GM23338 (cell line): ENCODE measurements around the gene ZP2. TPM values are rescaled to one million over a fixed set of nuclear protein-coding genes. Genes with fewer than 3 reads are reported as not detected.

Experiments
- ATAC-seq: fragments of 200-7000 bp; cut with Tn5 transposase; 3 replicates; pipeline ENCODE4 v1.9.1; 2020
- DNase-seq: peaks from one replicate; pipeline ENCODE4 v3.0.0-alpha.2; 2015; ENCODE audit warnings: low spot score
- H2AFZ ChIP-seq: fragments of 200-600 bp; sonication (generic); 2 replicates; pipeline ENCODE4 v1.8.0; 2016; ENCODE audit warnings: antibody characterized with exemption, mild to moderate bottlenecking, moderate library complexity
- H3F3A ChIP-seq: fragments of 200-600 bp; sonication (generic); replicated peaks from 2 replicates; pipeline ENCODE4 v1.8.0; 2017; ENCODE audit warnings: antibody characterized with exemption, mixed run types, low read depth
- H3K27ac ChIP-seq: fragments of 200-600 bp; sonication (generic); 2 replicates; pipeline ENCODE4 v1.6.1; 2016; ENCODE audit warnings: low read depth
- H3K27me3 ChIP-seq: fragments of 200-600 bp; sonication (generic); 2 replicates; pipeline ENCODE4 v1.8.0; 2016; ENCODE audit warnings: mild to moderate bottlenecking, mixed run types, moderate library complexity; ENCODE audit not compliant: insufficient read depth
- H3K36me3 ChIP-seq: fragments of 200-600 bp; sonication (generic); 2 replicates; pipeline ENCODE4 v1.8.0; 2016; ENCODE audit warnings: mild to moderate bottlenecking; ENCODE audit not compliant: insufficient read depth
- H3K4me1 ChIP-seq: fragments of 200-600 bp; sonication (generic); 2 replicates; pipeline ENCODE4 v1.8.0; 2016; ENCODE audit warnings: mild to moderate bottlenecking, moderate library complexity; ENCODE audit not compliant: insufficient read depth
- H3K4me2 ChIP-seq: fragments of 200-600 bp; sonication (generic); 2 replicates; pipeline ENCODE4 v1.7.1; 2017; ENCODE audit warnings: mixed run types
- H3K4me3 ChIP-seq: fragments of 200-600 bp; sonication (generic); 2 replicates; pipeline ENCODE4 v1.6.1; 2016; ENCODE audit warnings: mixed run types
- H3K79me2 ChIP-seq: fragments of 200-600 bp; sonication (generic); replicated peaks from 2 replicates; pipeline ENCODE4 v1.8.0; 2017; ENCODE audit warnings: mild to moderate bottlenecking; ENCODE audit not compliant: insufficient read depth
- H3K9me2 ChIP-seq: fragments of 200-600 bp; sonication (generic); 2 replicates; pipeline ENCODE4 v1.8.0; 2017; ENCODE audit not compliant: insufficient read depth
- H4K20me1 ChIP-seq: fragments of 200-600 bp; sonication (generic); replicated peaks from 2 replicates; pipeline ENCODE4 v1.8.0; 2017; ENCODE audit warnings: mild to moderate bottlenecking; ENCODE audit not compliant: insufficient read depth
- H3K27ac Mint-ChIP-seq: 2 replicates; pipeline ENCODE4 v1.8.0; 2020; ENCODE audit warnings: inconsistent platforms, mild to moderate bottlenecking, moderate library complexity, mixed read lengths
- H3K27me3 Mint-ChIP-seq: 3 replicates; pipeline ENCODE4 v1.8.0; 2022; ENCODE audit warnings: low read depth, mild to moderate bottlenecking, moderate library complexity, mixed read lengths, inconsistent platforms; ENCODE audit not compliant: insufficient read depth, poor library complexity
- H3K36me3 Mint-ChIP-seq: 3 replicates; pipeline ENCODE4 v1.8.0; 2021; ENCODE audit warnings: low read depth, mild to moderate bottlenecking, inconsistent platforms, moderate library complexity, mixed read lengths
- H3K4me1 Mint-ChIP-seq: 3 replicates; pipeline ENCODE4 v1.8.0; 2020; ENCODE audit warnings: mild to moderate bottlenecking, inconsistent platforms, mixed read lengths
- H3K4me3 Mint-ChIP-seq: 3 replicates; pipeline ENCODE4 v1.8.0; 2021; ENCODE audit warnings: moderate library complexity, mild to moderate bottlenecking, inconsistent platforms, mixed read lengths
- H3K9me3 Mint-ChIP-seq: 3 replicates; pipeline ENCODE4 v1.8.0; 2020; ENCODE audit warnings: moderate library complexity, mild to moderate bottlenecking, inconsistent platforms, mixed read lengths
- CREB1 ChIP-seq: fragments of 250-450 bp; sonication (Bioruptor Pico); IDR thresholded peaks from 2 replicates; pipeline ENCODE4 v1.5.0; 2020; ENCODE audit warnings: low read depth, mild to moderate bottlenecking, moderate library complexity
- EZH2 ChIP-seq: fragments of 200-600 bp; sonication (generic); IDR thresholded peaks from one replicate; pipeline ENCODE4 v1.8.0; 2017; ENCODE audit warnings: antibody characterized with exemption, mild to moderate bottlenecking, low read depth; ENCODE audit not compliant: unreplicated experiment
- EZH2phosphoT487 ChIP-seq: fragments of 200-600 bp; sonication (generic); IDR thresholded peaks from one replicate; pipeline ENCODE4 v1.8.1; 2018; ENCODE audit warnings: antibody characterized with exemption; ENCODE audit not compliant: unreplicated experiment
- JUNB ChIP-seq: IDR thresholded peaks from one replicate; pipeline ENCODE4 v1.6.1; 2016; ENCODE audit warnings: antibody characterized with exemption; ENCODE audit not compliant: unreplicated experiment
- NANOG ChIP-seq: IDR thresholded peaks from 2 replicates; pipeline ENCODE4 v1.6.1; 2016; ENCODE audit warnings: antibody characterized with exemption, borderline replicate concordance
- POLR2AphosphoS5 ChIP-seq: IDR thresholded peaks from 2 replicates; pipeline ENCODE4 v1.6.1; 2016; ENCODE audit warnings: antibody characterized with exemption, low read depth
- STAT1 ChIP-seq: IDR thresholded peaks from one replicate; pipeline ENCODE4 v1.6.1; 2016; ENCODE audit warnings: antibody characterized with exemption; ENCODE audit not compliant: unreplicated experiment
- ZNF114 ChIP-seq: fragments of 250-450 bp; sonication (Bioruptor Pico); IDR thresholded peaks from 2 replicates; pipeline ENCODE4 v1.5.0; 2020; ENCODE audit warnings: mild to moderate bottlenecking, moderate library complexity
- ZNF331 ChIP-seq: fragments of 250-450 bp; sonication (Bioruptor Pico); IDR thresholded peaks from 2 replicates; pipeline ENCODE4 v1.5.0; 2020; ENCODE audit warnings: low read depth, mild to moderate bottlenecking, moderate library complexity
- polyA plus RNA-seq: library from polyadenylated mRNA; unstranded; fragments of >200 nt; fragmentation: Nextera tagmentation; extraction: Ambion mirVana; gene quantifications from 2 replicates; pipeline ENCODE4 v1.2.1, GENCODE V29; 2016
- total RNA-seq: library from RNA; depleted of rRNA; stranded (reverse); fragments of >200 nt; shearing (Covaris generic); gene quantifications from 2 replicates; pipeline ENCODE4 v1.2.3, GENCODE V29; 2014
- TF ChIP-seq, protein P1 (sequence below): IDR thresholded peaks from 2 replicates; pipeline ENCODE4 v1.6.1; 2016; ENCODE audit warnings: antibody characterized with exemption
- TF ChIP-seq, protein P2 (sequence below), 2 experiments: fragments of 200-600 bp in 1 of 2; sonication (generic) in 1 of 2; conservative IDR thresholded peaks; 2 replicates each; pipeline versions ENCODE4 v1.5.1 to v1.6.1; 2016 to 2017; ENCODE audit warnings: antibody characterized with exemption in 2 of 2, low read depth in 2 of 2, mild to moderate bottlenecking in 2 of 2, moderate library complexity in 1 of 2
- TF ChIP-seq, protein P3 (sequence below): fragments of 250-450 bp; sonication (Bioruptor Pico); IDR thresholded peaks from 2 replicates; pipeline ENCODE4 v1.5.0; 2020; ENCODE audit warnings: mild to moderate bottlenecking, moderate library complexity
- TF ChIP-seq, protein P4 (sequence below): IDR thresholded peaks from one replicate; pipeline ENCODE4 v1.6.1; 2018; ENCODE audit warnings: antibody characterized with exemption; ENCODE audit not compliant: unreplicated experiment

Gene ZP2
- total and polyA plus RNA-seq, 2 experiments from 2014 or later, result not detected

DNA sequence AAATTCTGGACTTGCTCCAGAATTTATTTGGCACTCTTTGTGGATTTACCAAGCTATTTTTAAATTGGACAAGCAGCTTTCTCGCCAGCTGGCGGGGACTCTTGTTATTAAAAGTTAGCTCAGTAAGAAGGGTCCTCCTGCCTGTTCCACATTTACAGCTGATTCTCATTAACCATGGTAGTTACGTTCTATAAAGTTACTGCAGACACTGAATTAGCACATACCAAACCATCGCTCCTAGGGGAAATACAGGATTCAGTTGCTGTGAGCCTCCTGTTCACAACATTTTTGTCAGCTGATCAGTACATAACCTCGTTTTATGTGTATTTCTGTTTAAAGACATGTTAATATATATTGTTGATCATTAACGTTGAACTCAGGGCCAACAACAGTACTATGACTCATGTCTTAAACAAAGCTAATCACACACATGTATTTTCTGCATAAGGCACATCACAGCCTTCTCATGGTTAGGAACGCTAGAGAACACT is 48.7 kb downstream of the ZP2 start:
- Histone ChIP-seq H3K27ac (no peak overlapping the region), H3F3A (no peaks in the 10 kb centered on the region), H3K36me3 (peaks cover 39% of the 10 kb centered on the region)

More for the DNA sequence above, 48.7 kb downstream of the ZP2 start:
- Histone ChIP-seq H3K4me3 (no peak overlapping the region), H3K79me2 (peaks cover 37% of the 10 kb centered on the region), H3K27me3 (peaks cover 4% of the 10 kb centered on the region; the same call in 1 of the 2 replicates), H3K4me2 (no peak overlapping the region), H4K20me1 (peaks cover 21% of the 10 kb centered on the region), H3K9me2 (no peaks in the 10 kb centered on the region), H2AFZ (no peak overlapping the region), H3K4me1 (peaks cover 17% of the 10 kb centered on the region)
- Mint-ChIP-seq H3K36me3 (peaks cover 56% of the 10 kb centered on the region), H3K4me1 (peaks cover 18% of the 10 kb centered on the region), H3K4me3 (no peak overlapping the region), H3K9me3 (no peaks in the 10 kb centered on the region), H3K27ac (no peak overlapping the region), H3K27me3 (peaks cover 4% of the 10 kb centered on the region)
- DNase-seq (no peak), ATAC-seq (no peak)
- TF ChIP-seq STAT1 (no peak), EZH2phosphoT487 (no peak), CREB1 (CRISPR knock-in tag) (no peak), ZNF331 (CRISPR knock-in tag) (no peak), ZNF114 (no peak), EZH2 (no peak), NANOG (no peak), POLR2AphosphoS5 (no peak), JUNB (no peak)
- TF ChIP-seq, protein P1, sequence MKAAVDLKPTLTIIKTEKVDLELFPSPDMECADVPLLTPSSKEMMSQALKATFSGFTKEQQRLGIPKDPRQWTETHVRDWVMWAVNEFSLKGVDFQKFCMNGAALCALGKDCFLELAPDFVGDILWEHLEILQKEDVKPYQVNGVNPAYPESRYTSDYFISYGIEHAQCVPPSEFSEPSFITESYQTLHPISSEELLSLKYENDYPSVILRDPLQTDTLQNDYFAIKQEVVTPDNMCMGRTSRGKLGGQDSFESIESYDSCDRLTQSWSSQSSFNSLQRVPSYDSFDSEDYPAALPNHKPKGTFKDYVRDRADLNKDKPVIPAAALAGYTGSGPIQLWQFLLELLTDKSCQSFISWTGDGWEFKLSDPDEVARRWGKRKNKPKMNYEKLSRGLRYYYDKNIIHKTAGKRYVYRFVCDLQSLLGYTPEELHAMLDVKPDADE, result no peak
- TF ChIP-seq, protein P2, sequence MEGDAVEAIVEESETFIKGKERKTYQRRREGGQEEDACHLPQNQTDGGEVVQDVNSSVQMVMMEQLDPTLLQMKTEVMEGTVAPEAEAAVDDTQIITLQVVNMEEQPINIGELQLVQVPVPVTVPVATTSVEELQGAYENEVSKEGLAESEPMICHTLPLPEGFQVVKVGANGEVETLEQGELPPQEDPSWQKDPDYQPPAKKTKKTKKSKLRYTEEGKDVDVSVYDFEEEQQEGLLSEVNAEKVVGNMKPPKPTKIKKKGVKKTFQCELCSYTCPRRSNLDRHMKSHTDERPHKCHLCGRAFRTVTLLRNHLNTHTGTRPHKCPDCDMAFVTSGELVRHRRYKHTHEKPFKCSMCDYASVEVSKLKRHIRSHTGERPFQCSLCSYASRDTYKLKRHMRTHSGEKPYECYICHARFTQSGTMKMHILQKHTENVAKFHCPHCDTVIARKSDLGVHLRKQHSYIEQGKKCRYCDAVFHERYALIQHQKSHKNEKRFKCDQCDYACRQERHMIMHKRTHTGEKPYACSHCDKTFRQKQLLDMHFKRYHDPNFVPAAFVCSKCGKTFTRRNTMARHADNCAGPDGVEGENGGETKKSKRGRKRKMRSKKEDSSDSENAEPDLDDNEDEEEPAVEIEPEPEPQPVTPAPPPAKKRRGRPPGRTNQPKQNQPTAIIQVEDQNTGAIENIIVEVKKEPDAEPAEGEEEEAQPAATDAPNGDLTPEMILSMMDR (conservative IDR thresholded peaks at IDR 0.05; ENCODE audit: low read depth in 2 of 2), result no peak
- TF ChIP-seq, protein P3, sequence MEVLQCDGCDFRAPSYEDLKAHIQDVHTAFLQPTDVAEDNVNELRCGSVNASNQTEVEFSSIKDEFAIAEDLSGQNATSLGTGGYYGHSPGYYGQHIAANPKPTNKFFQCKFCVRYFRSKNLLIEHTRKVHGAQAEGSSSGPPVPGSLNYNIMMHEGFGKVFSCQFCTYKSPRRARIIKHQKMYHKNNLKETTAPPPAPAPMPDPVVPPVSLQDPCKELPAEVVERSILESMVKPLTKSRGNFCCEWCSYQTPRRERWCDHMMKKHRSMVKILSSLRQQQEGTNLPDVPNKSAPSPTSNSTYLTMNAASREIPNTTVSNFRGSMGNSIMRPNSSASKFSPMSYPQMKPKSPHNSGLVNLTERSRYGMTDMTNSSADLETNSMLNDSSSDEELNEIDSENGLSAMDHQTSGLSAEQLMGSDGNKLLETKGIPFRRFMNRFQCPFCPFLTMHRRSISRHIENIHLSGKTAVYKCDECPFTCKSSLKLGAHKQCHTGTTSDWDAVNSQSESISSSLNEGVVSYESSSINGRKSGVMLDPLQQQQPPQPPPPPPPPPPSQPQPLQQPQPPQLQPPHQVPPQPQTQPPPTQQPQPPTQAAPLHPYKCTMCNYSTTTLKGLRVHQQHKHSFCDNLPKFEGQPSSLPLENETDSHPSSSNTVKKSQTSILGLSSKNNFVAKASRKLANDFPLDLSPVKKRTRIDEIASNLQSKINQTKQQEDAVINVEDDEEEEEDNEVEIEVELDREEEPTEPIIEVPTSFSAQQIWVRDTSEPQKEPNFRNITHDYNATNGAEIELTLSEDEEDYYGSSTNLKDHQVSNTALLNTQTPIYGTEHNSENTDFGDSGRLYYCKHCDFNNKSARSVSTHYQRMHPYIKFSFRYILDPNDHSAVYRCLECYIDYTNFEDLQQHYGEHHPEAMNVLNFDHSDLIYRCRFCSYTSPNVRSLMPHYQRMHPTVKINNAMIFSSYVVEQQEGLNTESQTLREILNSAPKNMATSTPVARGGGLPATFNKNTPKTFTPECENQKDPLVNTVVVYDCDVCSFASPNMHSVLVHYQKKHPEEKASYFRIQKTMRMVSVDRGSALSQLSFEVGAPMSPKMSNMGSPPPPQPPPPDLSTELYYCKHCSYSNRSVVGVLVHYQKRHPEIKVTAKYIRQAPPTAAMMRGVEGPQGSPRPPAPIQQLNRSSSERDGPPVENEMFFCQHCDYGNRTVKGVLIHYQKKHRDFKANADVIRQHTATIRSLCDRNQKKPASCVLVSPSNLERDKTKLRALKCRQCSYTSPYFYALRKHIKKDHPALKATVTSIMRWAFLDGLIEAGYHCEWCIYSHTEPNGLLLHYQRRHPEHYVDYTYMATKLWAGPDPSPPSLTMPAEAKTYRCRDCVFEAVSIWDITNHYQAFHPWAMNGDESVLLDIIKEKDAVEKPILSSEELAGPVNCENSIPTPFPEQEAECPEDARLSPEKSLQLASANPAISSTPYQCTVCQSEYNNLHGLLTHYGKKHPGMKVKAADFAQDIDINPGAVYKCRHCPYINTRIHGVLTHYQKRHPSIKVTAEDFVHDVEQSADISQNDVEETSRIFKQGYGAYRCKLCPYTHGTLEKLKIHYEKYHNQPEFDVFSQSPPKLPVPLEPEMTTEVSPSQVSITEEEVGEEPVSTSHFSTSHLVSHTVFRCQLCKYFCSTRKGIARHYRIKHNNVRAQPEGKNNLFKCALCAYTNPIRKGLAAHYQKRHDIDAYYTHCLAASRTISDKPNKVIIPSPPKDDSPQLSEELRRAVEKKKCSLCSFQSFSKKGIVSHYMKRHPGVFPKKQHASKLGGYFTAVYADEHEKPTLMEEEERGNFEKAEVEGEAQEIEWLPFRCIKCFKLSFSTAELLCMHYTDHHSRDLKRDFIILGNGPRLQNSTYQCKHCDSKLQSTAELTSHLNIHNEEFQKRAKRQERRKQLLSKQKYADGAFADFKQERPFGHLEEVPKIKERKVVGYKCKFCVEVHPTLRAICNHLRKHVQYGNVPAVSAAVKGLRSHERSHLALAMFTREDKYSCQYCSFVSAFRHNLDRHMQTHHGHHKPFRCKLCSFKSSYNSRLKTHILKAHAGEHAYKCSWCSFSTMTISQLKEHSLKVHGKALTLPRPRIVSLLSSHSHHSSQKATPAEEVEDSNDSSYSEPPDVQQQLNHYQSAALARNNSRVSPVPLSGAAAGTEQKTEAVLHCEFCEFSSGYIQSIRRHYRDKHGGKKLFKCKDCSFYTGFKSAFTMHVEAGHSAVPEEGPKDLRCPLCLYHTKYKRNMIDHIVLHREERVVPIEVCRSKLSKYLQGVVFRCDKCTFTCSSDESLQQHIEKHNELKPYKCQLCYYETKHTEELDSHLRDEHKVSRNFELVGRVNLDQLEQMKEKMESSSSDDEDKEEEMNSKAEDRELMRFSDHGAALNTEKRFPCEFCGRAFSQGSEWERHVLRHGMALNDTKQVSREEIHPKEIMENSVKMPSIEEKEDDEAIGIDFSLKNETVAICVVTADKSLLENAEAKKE (CRISPR knock-in tag), result no peak
- TF ChIP-seq, protein P4, sequence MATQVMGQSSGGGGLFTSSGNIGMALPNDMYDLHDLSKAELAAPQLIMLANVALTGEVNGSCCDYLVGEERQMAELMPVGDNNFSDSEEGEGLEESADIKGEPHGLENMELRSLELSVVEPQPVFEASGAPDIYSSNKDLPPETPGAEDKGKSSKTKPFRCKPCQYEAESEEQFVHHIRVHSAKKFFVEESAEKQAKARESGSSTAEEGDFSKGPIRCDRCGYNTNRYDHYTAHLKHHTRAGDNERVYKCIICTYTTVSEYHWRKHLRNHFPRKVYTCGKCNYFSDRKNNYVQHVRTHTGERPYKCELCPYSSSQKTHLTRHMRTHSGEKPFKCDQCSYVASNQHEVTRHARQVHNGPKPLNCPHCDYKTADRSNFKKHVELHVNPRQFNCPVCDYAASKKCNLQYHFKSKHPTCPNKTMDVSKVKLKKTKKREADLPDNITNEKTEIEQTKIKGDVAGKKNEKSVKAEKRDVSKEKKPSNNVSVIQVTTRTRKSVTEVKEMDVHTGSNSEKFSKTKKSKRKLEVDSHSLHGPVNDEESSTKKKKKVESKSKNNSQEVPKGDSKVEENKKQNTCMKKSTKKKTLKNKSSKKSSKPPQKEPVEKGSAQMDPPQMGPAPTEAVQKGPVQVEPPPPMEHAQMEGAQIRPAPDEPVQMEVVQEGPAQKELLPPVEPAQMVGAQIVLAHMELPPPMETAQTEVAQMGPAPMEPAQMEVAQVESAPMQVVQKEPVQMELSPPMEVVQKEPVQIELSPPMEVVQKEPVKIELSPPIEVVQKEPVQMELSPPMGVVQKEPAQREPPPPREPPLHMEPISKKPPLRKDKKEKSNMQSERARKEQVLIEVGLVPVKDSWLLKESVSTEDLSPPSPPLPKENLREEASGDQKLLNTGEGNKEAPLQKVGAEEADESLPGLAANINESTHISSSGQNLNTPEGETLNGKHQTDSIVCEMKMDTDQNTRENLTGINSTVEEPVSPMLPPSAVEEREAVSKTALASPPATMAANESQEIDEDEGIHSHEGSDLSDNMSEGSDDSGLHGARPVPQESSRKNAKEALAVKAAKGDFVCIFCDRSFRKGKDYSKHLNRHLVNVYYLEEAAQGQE, result no peak
